Loucy (cell line): Measurements from ENCODE around the gene CAMK1D.

Experiments used
- H2AFZ ChIP-seq: fragments of 200-600 bp; sonication (generic); 2 replicates; pipeline ENCODE4 v1.6.0; 2016; ENCODE audit warnings: antibody characterized with exemption, mild to moderate bottlenecking, low read length, moderate library complexity
- H3F3A ChIP-seq: fragments of 200-600 bp; 2 replicates; pipeline ENCODE4 v1.6.0; 2016; ENCODE audit warnings: antibody characterized with exemption, low read depth, mild to moderate bottlenecking
- H3K27me3 ChIP-seq: fragments of 200-600 bp; sonication (generic); 2 replicates; pipeline ENCODE4 v1.6.1; 2014; ENCODE audit warnings: low read length, mild to moderate bottlenecking; ENCODE audit not compliant: insufficient read depth, poor library complexity, severe bottlenecking
- H3K36me3 ChIP-seq: fragments of 200-600 bp; sonication (generic); 2 replicates; pipeline ENCODE4 v1.6.1; 2016; ENCODE audit warnings: low read length; ENCODE audit not compliant: insufficient read depth
- H3K4me1 ChIP-seq: fragments of 200-600 bp; sonication (generic); 2 replicates; pipeline ENCODE4 v1.5.1; 2014; ENCODE audit warnings: low read length, mild to moderate bottlenecking; ENCODE audit not compliant: insufficient read depth, poor library complexity, severe bottlenecking
- H3K4me2 ChIP-seq: fragments of 200-600 bp; sonication (generic); 2 replicates; pipeline ENCODE4 v1.6.0; 2014; ENCODE audit warnings: antibody characterized with exemption, low read length, low read depth, mild to moderate bottlenecking; ENCODE audit not compliant: poor library complexity, severe bottlenecking
- H3K4me3 ChIP-seq: fragments of 200-600 bp; sonication (generic); 2 replicates; pipeline ENCODE4 v1.5.1; 2014; ENCODE audit warnings: low read length, mild to moderate bottlenecking, mixed read lengths; ENCODE audit not compliant: poor library complexity, severe bottlenecking
- H3K79me2 ChIP-seq: fragments of 200-600 bp; sonication (generic); 2 replicates; pipeline ENCODE4 v1.6.1; 2014; ENCODE audit warnings: low read length; ENCODE audit not compliant: insufficient read depth
- H3K9ac ChIP-seq: fragments of 200-600 bp; sonication (generic); 2 replicates; pipeline ENCODE4 v1.6.0; 2014; ENCODE audit warnings: mild to moderate bottlenecking, low read depth, low read length, moderate library complexity; ENCODE audit not compliant: poor library complexity, severe bottlenecking
- H3K9me2 ChIP-seq: fragments of 200-600 bp; sonication (generic); replicated peaks from 2 replicates; pipeline ENCODE4 v1.6.1; 2016; ENCODE audit warnings: low read depth, low read length, mixed read lengths
- H3K9me3 ChIP-seq: fragments of 200-600 bp; sonication (generic); 2 replicates; pipeline ENCODE4 v1.6.1; 2014; ENCODE audit warnings: mild to moderate bottlenecking, antibody characterized with exemption, low read length, low read depth; ENCODE audit not compliant: insufficient read depth
- H4K20me1 ChIP-seq: fragments of 200-600 bp; sonication (generic); 2 replicates; pipeline ENCODE4 v1.6.0; 2014; ENCODE audit warnings: antibody characterized with exemption, low read length, mild to moderate bottlenecking; ENCODE audit not compliant: insufficient read depth, poor library complexity, severe bottlenecking
- EZH2phosphoT487 ChIP-seq: fragments of 200-600 bp; IDR thresholded peaks from 2 replicates; pipeline ENCODE4 v1.6.1; 2018; ENCODE audit warnings: antibody characterized with exemption, mild to moderate bottlenecking, moderate library complexity, borderline replicate concordance
- TF ChIP-seq, protein P1 (sequence below): fragments of 200-600 bp; sonication (generic); conservative IDR thresholded peaks from 2 replicates; pipeline ENCODE4 v1.5.1; 2014; ENCODE audit warnings: mild to moderate bottlenecking, antibody characterized with exemption, low read length

The CAMK1D gene

DNA sequence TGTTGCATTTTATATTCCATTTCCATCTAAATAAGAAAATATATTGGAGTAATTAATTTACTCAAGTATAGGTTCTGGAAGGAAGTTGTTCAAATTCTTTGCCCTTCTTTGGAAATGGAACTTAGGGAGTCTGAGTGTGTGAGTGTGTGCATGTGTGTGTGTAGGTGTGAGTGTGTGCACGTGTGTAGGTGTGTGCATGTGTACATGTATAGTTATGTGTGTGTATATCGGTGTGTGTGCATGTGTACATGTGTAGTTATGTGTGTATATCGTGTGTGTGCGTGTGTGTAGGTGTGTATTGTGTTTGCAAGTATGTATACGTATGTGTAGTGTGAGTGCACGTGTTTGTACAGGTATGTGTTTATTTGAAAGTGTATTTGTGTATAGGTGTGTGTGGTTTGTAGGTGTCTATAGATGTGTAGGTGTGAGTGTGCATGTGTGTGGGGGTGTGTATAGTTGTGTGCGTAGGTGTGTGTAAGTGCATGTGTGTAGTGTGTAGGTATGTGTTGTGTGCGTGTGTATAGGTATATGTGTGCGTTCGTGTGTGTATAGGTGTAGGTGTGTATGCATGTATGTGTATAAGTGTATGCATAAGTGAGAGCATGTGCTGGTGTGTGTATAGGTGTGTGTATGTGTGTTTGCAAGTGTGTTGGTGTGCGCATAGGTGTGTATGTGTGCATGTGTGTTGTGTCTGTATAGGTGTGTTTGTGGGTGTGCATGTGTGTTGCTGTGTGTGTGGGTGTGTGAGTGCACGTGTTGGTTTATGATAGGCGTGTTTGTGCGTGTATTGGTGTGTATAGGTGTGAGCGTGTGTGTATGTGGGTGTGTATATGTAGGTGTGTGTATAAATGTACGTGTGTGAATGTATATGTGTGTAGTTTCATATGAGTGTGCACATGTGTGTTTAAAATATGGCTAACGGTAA is 266.2 kb downstream of the CAMK1D start:
- Histone ChIP-seq H3K9ac (no peak overlapping the region), H3K4me2 (no peak overlapping the region), H3K4me3 (no peak overlapping the region), H3K36me3 (no peaks in the 10 kb centered on the region), H3K9me2 (no peaks in the 10 kb centered on the region), H3K4me1 (no peaks in the 10 kb centered on the region), H3K27me3 (no peaks in the 10 kb centered on the region), H3F3A (no peaks in the 10 kb centered on the region), H4K20me1 (no peaks in the 10 kb centered on the region), H3K79me2 (no peaks in the 10 kb centered on the region), H3K9me3 (no peaks in the 10 kb centered on the region), H2AFZ (no peak overlapping the region)
- no peak for TF ChIP-seq EZH2phosphoT487
- TF ChIP-seq, protein P1, sequence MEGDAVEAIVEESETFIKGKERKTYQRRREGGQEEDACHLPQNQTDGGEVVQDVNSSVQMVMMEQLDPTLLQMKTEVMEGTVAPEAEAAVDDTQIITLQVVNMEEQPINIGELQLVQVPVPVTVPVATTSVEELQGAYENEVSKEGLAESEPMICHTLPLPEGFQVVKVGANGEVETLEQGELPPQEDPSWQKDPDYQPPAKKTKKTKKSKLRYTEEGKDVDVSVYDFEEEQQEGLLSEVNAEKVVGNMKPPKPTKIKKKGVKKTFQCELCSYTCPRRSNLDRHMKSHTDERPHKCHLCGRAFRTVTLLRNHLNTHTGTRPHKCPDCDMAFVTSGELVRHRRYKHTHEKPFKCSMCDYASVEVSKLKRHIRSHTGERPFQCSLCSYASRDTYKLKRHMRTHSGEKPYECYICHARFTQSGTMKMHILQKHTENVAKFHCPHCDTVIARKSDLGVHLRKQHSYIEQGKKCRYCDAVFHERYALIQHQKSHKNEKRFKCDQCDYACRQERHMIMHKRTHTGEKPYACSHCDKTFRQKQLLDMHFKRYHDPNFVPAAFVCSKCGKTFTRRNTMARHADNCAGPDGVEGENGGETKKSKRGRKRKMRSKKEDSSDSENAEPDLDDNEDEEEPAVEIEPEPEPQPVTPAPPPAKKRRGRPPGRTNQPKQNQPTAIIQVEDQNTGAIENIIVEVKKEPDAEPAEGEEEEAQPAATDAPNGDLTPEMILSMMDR, result no peak

DNA sequence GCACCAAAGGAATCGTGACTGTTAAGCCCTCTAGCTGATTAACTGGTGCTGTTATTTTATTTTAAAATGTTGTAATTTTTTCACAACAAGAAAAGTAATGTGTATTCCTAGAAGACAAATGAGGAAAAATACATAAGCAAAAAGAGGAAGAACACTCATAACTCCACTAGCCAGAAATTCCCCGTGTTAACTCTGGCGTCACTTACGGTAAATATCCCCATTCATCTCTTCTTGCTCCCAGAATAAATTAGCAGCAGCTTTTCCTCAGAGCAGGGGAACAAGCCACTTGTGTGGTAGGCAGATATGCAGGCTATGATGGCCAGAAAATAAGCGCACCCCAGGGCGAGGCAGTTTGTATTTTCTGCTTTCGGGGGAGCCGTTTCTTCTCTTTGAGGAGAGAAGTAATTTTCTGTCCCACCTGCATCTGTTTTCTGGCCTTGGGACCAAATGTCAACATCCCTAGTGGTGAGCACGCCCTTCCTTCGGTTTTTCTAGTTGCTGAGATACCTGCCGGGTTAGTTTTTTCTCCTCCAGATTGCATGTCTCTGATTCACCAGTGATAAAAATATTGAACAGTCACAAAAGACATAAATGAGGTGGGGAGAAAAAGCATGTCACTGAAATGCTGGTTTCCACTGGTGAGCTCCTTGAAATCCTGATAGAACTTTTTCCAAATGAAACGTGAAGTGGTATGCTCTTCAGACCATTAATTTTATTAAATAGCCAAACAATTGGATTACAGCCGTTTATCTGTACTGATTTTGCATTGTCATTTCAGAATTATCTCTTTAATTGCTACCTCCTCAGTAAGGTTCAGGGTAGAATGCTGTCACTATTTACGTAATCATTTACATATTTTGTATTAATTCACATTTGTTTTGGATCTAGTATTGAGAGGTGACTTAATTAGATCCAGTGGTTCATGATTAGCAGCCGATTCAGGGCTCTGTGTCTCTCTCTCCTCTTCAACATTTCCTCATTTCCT is 268.1 kb downstream of the CAMK1D start:
- Histone ChIP-seq H3K9me3 (no peaks in the 10 kb centered on the region), H3K4me3 (no peak overlapping the region), H3K79me2 (no peaks in the 10 kb centered on the region), H3K4me2 (no peak overlapping the region), H3K4me1 (no peaks in the 10 kb centered on the region), H3F3A (no peaks in the 10 kb centered on the region), H2AFZ (no peak overlapping the region), H4K20me1 (no peaks in the 10 kb centered on the region), H3K9ac (no peak overlapping the region), H3K36me3 (no peaks in the 10 kb centered on the region), H3K27me3 (no peaks in the 10 kb centered on the region), H3K9me2 (no peaks in the 10 kb centered on the region)
- TF ChIP-seq, protein P1, result no peak
- no peak for TF ChIP-seq EZH2phosphoT487

DNA sequence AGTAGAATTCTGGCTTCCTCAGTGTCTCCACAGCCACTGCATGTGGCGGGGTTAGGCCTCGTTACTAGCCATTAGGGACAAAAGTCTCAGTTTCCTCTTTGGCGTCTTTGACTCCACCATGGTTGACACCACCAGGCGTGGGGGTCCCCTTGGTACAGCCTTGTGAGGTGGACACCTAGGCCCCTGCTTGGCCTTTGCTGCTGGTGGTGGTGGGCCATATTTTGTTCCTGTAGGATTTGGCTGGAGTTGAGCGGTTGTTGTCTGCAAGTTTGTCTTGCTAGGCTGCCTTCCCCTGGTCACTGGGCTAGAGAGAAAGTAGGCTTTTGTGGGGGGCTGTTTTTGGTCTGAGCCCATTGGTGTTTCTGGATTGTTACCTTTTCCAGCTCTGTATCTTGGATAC is 272.7 kb downstream of the CAMK1D start:
- Histone ChIP-seq H3K4me2 (no peak overlapping the region), H3K79me2 (no peaks in the 10 kb centered on the region), H3K9me2 (no peaks in the 10 kb centered on the region), H3F3A (no peaks in the 10 kb centered on the region), H3K4me3 (no peak overlapping the region), H3K9ac (no peak overlapping the region), H3K36me3 (no peaks in the 10 kb centered on the region), H3K9me3 (no peaks in the 10 kb centered on the region), H2AFZ (no peak overlapping the region), H3K4me1 (no peaks in the 10 kb centered on the region), H3K27me3 (no peaks in the 10 kb centered on the region), H4K20me1 (no peaks in the 10 kb centered on the region)
- no peak for TF ChIP-seq EZH2phosphoT487
- TF ChIP-seq, protein P1, result no peak
